BLaER1 treated with 17β-estradiol and CSF1 and Interleukin-3, amounts not matched to agents 10 nM and 100 nM (cell line): ENCODE results near the gene PIKFYVE.
"Not testable (repeated sequence)": the region's sequence is repeated elsewhere in the genome, so short reads cannot be mapped to it uniquely, and the experiment has no call there.

ENCODE experiments used
- H3K27ac ChIP-seq, 11 experiments: shearing (Covaris generic); formaldehyde crosslinking; 2 replicates each; pipeline ENCODE4 v1.8.1; 2022
- H3K27me3 ChIP-seq, 11 experiments: shearing (Covaris generic); formaldehyde crosslinking; 2 replicates each; pipeline ENCODE4 v1.8.1; 2022
- H3K36me3 ChIP-seq, 11 experiments: shearing (Covaris generic); formaldehyde crosslinking; 2 replicates each; pipeline ENCODE4 v1.8.1; 2022
- H3K4me1 ChIP-seq, 10 experiments: shearing (Covaris generic); formaldehyde crosslinking; 2 replicates each; pipeline ENCODE4 v1.8.1; 2022
- H3K4me2 ChIP-seq, 11 experiments: shearing (Covaris generic); formaldehyde crosslinking; 2 replicates each; pipeline ENCODE4 v1.8.1; 2022
- H3K4me3 ChIP-seq, 10 experiments: shearing (Covaris generic); formaldehyde crosslinking; 2 replicates each; pipeline ENCODE4 v1.8.1; 2022
- H3K9ac ChIP-seq, 11 experiments: shearing (Covaris generic); formaldehyde crosslinking; 2 replicates each; pipeline ENCODE4 v1.8.1; 2022
- H3K9me3 ChIP-seq, 11 experiments: shearing (Covaris generic); formaldehyde crosslinking; replicated peaks in 1 of 11; 2 replicates each; pipeline ENCODE4 v1.8.1; 2022
- H4K20me1 ChIP-seq, 11 experiments: shearing (Covaris generic); formaldehyde crosslinking; 2 replicates each; pipeline ENCODE4 v1.8.1; 2022
- Cebpa-rat ChIP-seq, 11 experiments: shearing (Covaris generic); IDR thresholded peaks; 2 replicates each; pipeline ENCODE4 v1.8.1; 2022

Gene PIKFYVE

GRCh38 chr2:208320686-208321085 is 54.6 kb downstream of the PIKFYVE start:
- peaks cover 32 to 74% (median 51%) of the 10 kb centered on the region in 11 experiments for H3K36me3 ChIP-seq
- peak overlapping the region; percentile 21 to 85 (median 67); a peak in 20 of 22 replicates for H3K4me2 ChIP-seq
- H4K20me1 ChIP-seq: peaks cover 0 to 18% (median 3%) of the 10 kb centered on the region in 11 experiments; a peak in 5 of 22 replicates
- no peaks in the 10 kb centered on the region for H3K27me3 ChIP-seq
- no peak for TF ChIP-seq Cebpa-rat (IDR thresholded peaks at IDR 0.05)
- H3K9ac ChIP-seq: peak overlapping the region; percentile 3 to 55 (median 29); a peak in 9 of 22 replicates
- peak overlapping the region in 5 of 10 experiments; percentile 0 to 29 (median 22); a peak in 6 of 20 replicates for H3K4me3 ChIP-seq
- H3K4me1 ChIP-seq: peaks cover 37 to 52% (median 49%) of the 10 kb centered on the region in 10 experiments
- peak overlapping the region in 8 of 11 experiments; percentile 2 to 68 (median 44); a peak in 13 of 22 replicates for H3K27ac ChIP-seq
- peaks cover 0 to 24% (median 5%) of the 10 kb centered on the region in 11 experiments; a peak in 8 of 22 replicates for H3K9me3 ChIP-seq

GRCh38 chr2:208326016-208326415 is 60.0 kb downstream of the PIKFYVE start:
- Histone ChIP-seq H3K9ac (no peak overlapping the region), H3K27me3 (no peaks in the 10 kb centered on the region), H3K9me3 (peaks cover 0 to 7% (median 0%) of the 10 kb centered on the region in 11 experiments; a peak in 4 of 22 replicates), H3K4me3 (no peak overlapping the region), H4K20me1 (peaks cover 0 to 11% (median 0%) of the 10 kb centered on the region in 11 experiments; a peak in 4 of 22 replicates), H3K4me2 (no peak overlapping the region), H3K27ac (no peak overlapping the region), H3K4me1 (peaks cover under 1 to 14% (median 13%) of the 10 kb centered on the region in 10 experiments; a peak in 18 of 20 replicates), H3K36me3 (peaks cover 65 to 88% (median 82%) of the 10 kb centered on the region in 11 experiments)
- no peak for TF ChIP-seq Cebpa-rat (IDR thresholded peaks at IDR 0.05)

- no peak overlapping the region for H3K27ac ChIP-seq
- H3K4me1 ChIP-seq: peaks cover 0 to 8% (median 0%) of the 10 kb centered on the region in 10 experiments; a peak in 7 of 20 replicates
- peaks cover 0 to 15% (median 0%) of the 10 kb centered on the region in 11 experiments; a peak in 4 of 22 replicates for H4K20me1 ChIP-seq
- no peaks in the 10 kb centered on the region for H3K27me3 ChIP-seq
- H3K36me3 ChIP-seq: peaks cover 92 to 100% (median 99%) of the 10 kb centered on the region in 11 experiments
- H3K9ac ChIP-seq: no peak overlapping the region
- H3K4me3 ChIP-seq: no peak overlapping the region
- peaks cover 0 to under 1% (median 0%) of the 10 kb centered on the region in 11 experiments; a peak in 1 of 22 replicates for H3K9me3 ChIP-seq
- TF ChIP-seq Cebpa-rat (IDR thresholded peaks at IDR 0.05): no peak
- no peak overlapping the region for H3K4me2 ChIP-seq
Measured at GRCh38 chr2:208329485-208329884, 63.4 kb downstream of the PIKFYVE start.

- peaks cover 89 to 100% (median 96%) of the 10 kb centered on the region in 11 experiments for H3K36me3 ChIP-seq
- H3K4me3 ChIP-seq: no peak overlapping the region
- no peak overlapping the region for H3K9ac ChIP-seq
- TF ChIP-seq Cebpa-rat (IDR thresholded peaks at IDR 0.05): no peak
- H4K20me1 ChIP-seq: peaks cover 0 to 9% (median 0%) of the 10 kb centered on the region in 11 experiments; a peak in 3 of 22 replicates
- H3K27ac ChIP-seq: no peak overlapping the region
- no peaks in the 10 kb centered on the region for H3K9me3 ChIP-seq
- peaks cover 0 to 12% (median 0%) of the 10 kb centered on the region in 10 experiments; a peak in 7 of 20 replicates for H3K4me1 ChIP-seq
- H3K4me2 ChIP-seq: peak overlapping the region in 3 of 11 experiments; percentile 4 to 41 (median 35); a peak in 3 of 22 replicates
- no peaks in the 10 kb centered on the region for H3K27me3 ChIP-seq
Measured at GRCh38 chr2:208334230-208334629, 68.2 kb downstream of the PIKFYVE start.

GRCh38 chr2:208346756-208347155 is 80.7 kb downstream of the PIKFYVE start:
- no peak overlapping the region for H3K9ac ChIP-seq
- H3K36me3 ChIP-seq: peaks cover 91 to 97% (median 94%) of the 10 kb centered on the region in 11 experiments
- peaks cover 0 to 18% (median 0%) of the 10 kb centered on the region in 11 experiments; a peak in 4 of 22 replicates for H4K20me1 ChIP-seq
- no peaks in the 10 kb centered on the region for H3K4me1 ChIP-seq
- no peak overlapping the region for H3K4me3 ChIP-seq
- H3K4me2 ChIP-seq: no peak overlapping the region
- no peaks in the 10 kb centered on the region for H3K9me3 ChIP-seq
- no peak for TF ChIP-seq Cebpa-rat (IDR thresholded peaks at IDR 0.05)
- H3K27ac ChIP-seq: no peak overlapping the region
- no peaks in the 10 kb centered on the region for H3K27me3 ChIP-seq

GRCh38 chr2:208350610-208351009 is 84.6 kb downstream of the PIKFYVE start:
- no peaks in the 10 kb centered on the region for H3K9me3 ChIP-seq
- no peak overlapping the region for H3K27ac ChIP-seq
- H4K20me1 ChIP-seq: peaks cover 0 to 23% (median 0%) of the 10 kb centered on the region in 11 experiments; a peak in 3 of 22 replicates
- no peaks in the 10 kb centered on the region for H3K27me3 ChIP-seq
- peaks cover 92 to 97% (median 95%) of the 10 kb centered on the region in 11 experiments for H3K36me3 ChIP-seq
- no peak overlapping the region for H3K4me2 ChIP-seq
- no peak overlapping the region for H3K9ac ChIP-seq
- no peak for TF ChIP-seq Cebpa-rat (IDR thresholded peaks at IDR 0.05)
- no peak overlapping the region for H3K4me3 ChIP-seq
- H3K4me1 ChIP-seq: no peaks in the 10 kb centered on the region

GRCh38 chr2:208352644-208353567 is 86.9 kb downstream of the PIKFYVE start:
- H4K20me1 ChIP-seq: peaks cover 0 to 19% (median 0%) of the 10 kb centered on the region in 11 experiments; a peak in 3 of 22 replicates
- H3K27me3 ChIP-seq: no peaks in the 10 kb centered on the region
- H3K4me1 ChIP-seq: no peaks in the 10 kb centered on the region
- peaks cover 79 to 97% (median 92%) of the 10 kb centered on the region in 11 experiments for H3K36me3 ChIP-seq
- H3K9me3 ChIP-seq: no peaks in the 10 kb centered on the region
- TF ChIP-seq Cebpa-rat (IDR thresholded peaks at IDR 0.05): no peak
- H3K27ac ChIP-seq: no peak overlapping the region
- no peak overlapping the region for H3K4me3 ChIP-seq
- H3K4me2 ChIP-seq: no peak overlapping the region
- no peak overlapping the region for H3K9ac ChIP-seq

GRCh38 chr2:208354964-208355381 is 88.9 kb downstream of the PIKFYVE start:
- no peak overlapping the region for H3K4me2 ChIP-seq
- no peaks in the 10 kb centered on the region for H3K27me3 ChIP-seq
- TF ChIP-seq Cebpa-rat (IDR thresholded peaks at IDR 0.05): no peak
- H3K4me1 ChIP-seq: no peaks in the 10 kb centered on the region
- H3K27ac ChIP-seq: no peak overlapping the region
- peaks cover 82 to 100% (median 92%) of the 10 kb centered on the region in 11 experiments for H3K36me3 ChIP-seq
- H3K4me3 ChIP-seq: no peak overlapping the region
- H4K20me1 ChIP-seq: peaks cover 0 to 14% (median 0%) of the 10 kb centered on the region in 11 experiments; a peak in 1 of 22 replicates
- peaks cover 6 to 15% (median 12%) of the 10 kb centered on the region in 11 experiments; a peak in 19 of 22 replicates for H3K9me3 ChIP-seq
- H3K9ac ChIP-seq: no peak overlapping the region

- H3K36me3 ChIP-seq: peaks cover 73 to 98% (median 87%) of the 10 kb centered on the region in 11 experiments
- H3K9me3 ChIP-seq: peaks cover 6 to 27% (median 20%) of the 10 kb centered on the region in 11 experiments; a peak in 19 of 22 replicates
- not testable (repeated sequence) for H4K20me1 ChIP-seq, H3K4me3 ChIP-seq, H3K9ac ChIP-seq, H3K4me2 ChIP-seq, H3K27ac ChIP-seq, H3K4me1 ChIP-seq, H3K27me3 ChIP-seq
Measured at GRCh38 chr2:208356420-208356819, 90.4 kb downstream of the PIKFYVE start.
